HFFc6 (cell line): ENCODE data around the gene ZNF692. TPM values are rescaled to one million over a fixed set of nuclear protein-coding genes. Genes with fewer than 3 reads are reported as not detected.

Experiments used
- DNase-seq: peaks from one replicate; pipeline ENCODE4 v3.0.0-alpha.2; 2018
- H3K27ac Mint-ChIP-seq: 2 replicates; pipeline ENCODE4 v1.8.0; 2020; ENCODE audit warnings: mild to moderate bottlenecking, mixed read lengths
- H3K27me3 Mint-ChIP-seq: 2 replicates; pipeline ENCODE4 v1.8.0; 2021; ENCODE audit warnings: mild to moderate bottlenecking, moderate library complexity, mixed read lengths; ENCODE audit not compliant: insufficient read depth
- H3K36me3 Mint-ChIP-seq: 2 replicates; pipeline ENCODE4 v1.8.0; 2021; ENCODE audit warnings: low read depth, mixed read lengths
- H3K4me1 Mint-ChIP-seq: 2 replicates; pipeline ENCODE4 v1.8.0; 2020; ENCODE audit warnings: low read depth, mixed read lengths
- H3K4me3 Mint-ChIP-seq: 2 replicates; pipeline ENCODE4 v1.8.0; 2020; ENCODE audit warnings: mild to moderate bottlenecking, moderate library complexity, mixed read lengths
- H3K9me3 Mint-ChIP-seq: 2 replicates; pipeline ENCODE4 v1.8.0; 2020; ENCODE audit warnings: mild to moderate bottlenecking, mixed read lengths
- CTCF ChIP-seq: fragments of 200-600 bp; sonication (generic); IDR thresholded peaks from 2 replicates; pipeline ENCODE4 v1.5.0; 2021; ENCODE audit warnings: antibody characterized with exemption, mild to moderate bottlenecking
- total RNA-seq, 6 experiments: library from RNA; stranded (reverse); fragmentation: NEBNext Ultra II Directional; extraction: Animal tissue kit (Norgen Biotek cat#: 25700); gene quantifications; 2 replicates in 1 of 6; 3 replicates in 5 of 6; pipeline ENCODE4 v1.2.3, GENCODE V29; 2021

ZNF692 gene
- total RNA-seq, 6 experiments from 2014 or later, result 18.4 to 28.9 (median 21.1) TPM

- no peaks in the 10 kb centered on the region; the same call in 1 of the 2 replicates for H3K27me3 Mint-ChIP-seq
- H3K36me3 Mint-ChIP-seq, result no peaks in the 10 kb centered on the region
- no peak for DNase-seq
- H3K4me1 Mint-ChIP-seq, result peaks cover 25% of the 10 kb centered on the region
- no peak for TF ChIP-seq CTCF
- no peak overlapping the region; the same call in 1 of the 2 replicates for H3K4me3 Mint-ChIP-seq
- H3K9me3 Mint-ChIP-seq, result no peaks in the 10 kb centered on the region
- peak overlapping the region; percentile 97 for H3K27ac Mint-ChIP-seq
Observed at GRCh38 chr1:248839168-248839555, 19.7 kb downstream of the ZNF692 start.

GRCh38 chr1:248838357-248839167 is 20.3 kb downstream of the ZNF692 start:
- H3K27ac Mint-ChIP-seq, result peak overlapping the region; percentile 97
- no peaks in the 10 kb centered on the region; the same call in 1 of the 2 replicates for H3K27me3 Mint-ChIP-seq
- H3K9me3 Mint-ChIP-seq, result no peaks in the 10 kb centered on the region
- DNase-seq, result peak; percentile 87
- H3K4me1 Mint-ChIP-seq, result peaks cover 25% of the 10 kb centered on the region
- H3K36me3 Mint-ChIP-seq, result no peaks in the 10 kb centered on the region
- TF ChIP-seq CTCF, result no peak
- no peak overlapping the region; the same call in 1 of the 2 replicates for H3K4me3 Mint-ChIP-seq

- Mint-ChIP-seq H3K9me3 (no peaks in the 10 kb centered on the region), H3K4me3 (no peak within 1 kb of the TSS; the same call in 1 of the 2 replicates), H3K36me3 (no peaks in the 10 kb centered on the region), H3K27me3 (no peaks in the 10 kb centered on the region; the same call in 1 of the 2 replicates), H3K27ac (peak within 1 kb of the TSS; percentile 97), H3K4me1 (peaks cover 25% of the 10 kb centered on the region)
- TF ChIP-seq CTCF, result no peak
- DNase-seq, result peak; percentile 98
Observed at GRCh38 chr1:248837781-248838356, 21.0 kb downstream of the ZNF692 start, which contains the start of gene ZNF672. TSS of gene ZNF672 (plus strand) at chr1:248838224. CDS start at chr1:248847275, 9,051 bp downstream.

GRCh38 chr1:248837045-248837780 is 21.7 kb downstream of the ZNF692 start:
- H3K4me3 Mint-ChIP-seq, result no peak overlapping the region
- H3K36me3 Mint-ChIP-seq, result no peaks in the 10 kb centered on the region
- H3K27ac Mint-ChIP-seq, result no peak overlapping the region; the same call in 1 of the 2 replicates
- no peak for TF ChIP-seq CTCF
- no peaks in the 10 kb centered on the region for H3K9me3 Mint-ChIP-seq
- no peak for DNase-seq
- peaks cover 21% of the 10 kb centered on the region for H3K4me1 Mint-ChIP-seq
- H3K27me3 Mint-ChIP-seq, result no peaks in the 10 kb centered on the region; the same call in 1 of the 2 replicates

- no peaks in the 10 kb centered on the region for H3K27me3 Mint-ChIP-seq
- no peak overlapping the region for H3K27ac Mint-ChIP-seq
- no peaks in the 10 kb centered on the region for H3K36me3 Mint-ChIP-seq
- H3K4me3 Mint-ChIP-seq, result no peak overlapping the region
- TF ChIP-seq CTCF, result no peak
- no peak for DNase-seq
- no peaks in the 10 kb centered on the region for H3K9me3 Mint-ChIP-seq
- peaks cover under 1% of the 10 kb centered on the region; the same call in 1 of the 2 replicates for H3K4me1 Mint-ChIP-seq
Observed at GRCh38 chr1:248834343-248834940, 24.4 kb downstream of the ZNF692 start.
